HTR-8/SVneo (cell line): ENCODE data around the gene MFAP4.

Experiments
- DNase-seq: peaks from one replicate; pipeline ENCODE4 v3.0.0; 2011; ENCODE audit warnings: low spot score, mixed read lengths; ENCODE audit not compliant: insufficient read length
- FAIRE-seq: peaks from 2 replicates; lab custom pipeline; 2011; peaks lifted over from hg19 to GRCh38; lab: Jason Lieb, UNC

MFAP4 gene

DNA sequence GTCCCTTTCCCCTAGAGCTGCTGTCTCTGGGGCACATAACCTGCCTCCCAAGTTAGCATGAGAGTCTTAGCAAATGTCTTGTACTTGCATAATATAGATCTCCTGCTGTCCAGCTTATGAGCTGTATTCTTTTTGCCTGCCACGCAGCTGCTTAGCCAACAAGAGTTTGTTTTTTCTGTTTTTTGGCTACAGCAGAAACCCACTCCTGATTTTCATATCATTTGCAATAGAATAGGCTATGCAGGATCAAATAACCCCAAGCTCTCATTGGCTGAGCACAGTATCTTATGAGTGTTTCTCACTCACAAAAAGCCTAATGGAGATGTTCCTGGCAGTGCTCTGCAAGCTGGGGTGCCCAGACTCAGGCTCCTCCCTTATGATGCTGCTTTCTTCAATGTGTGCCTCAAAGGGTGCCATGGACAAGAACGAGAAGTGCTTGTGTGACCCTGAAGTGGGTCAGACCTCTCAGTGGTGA lies 47.6 kb downstream of the MFAP4 start:
- FAIRE-seq (peak; percentile 92), DNase-seq (no peak)

DNA sequence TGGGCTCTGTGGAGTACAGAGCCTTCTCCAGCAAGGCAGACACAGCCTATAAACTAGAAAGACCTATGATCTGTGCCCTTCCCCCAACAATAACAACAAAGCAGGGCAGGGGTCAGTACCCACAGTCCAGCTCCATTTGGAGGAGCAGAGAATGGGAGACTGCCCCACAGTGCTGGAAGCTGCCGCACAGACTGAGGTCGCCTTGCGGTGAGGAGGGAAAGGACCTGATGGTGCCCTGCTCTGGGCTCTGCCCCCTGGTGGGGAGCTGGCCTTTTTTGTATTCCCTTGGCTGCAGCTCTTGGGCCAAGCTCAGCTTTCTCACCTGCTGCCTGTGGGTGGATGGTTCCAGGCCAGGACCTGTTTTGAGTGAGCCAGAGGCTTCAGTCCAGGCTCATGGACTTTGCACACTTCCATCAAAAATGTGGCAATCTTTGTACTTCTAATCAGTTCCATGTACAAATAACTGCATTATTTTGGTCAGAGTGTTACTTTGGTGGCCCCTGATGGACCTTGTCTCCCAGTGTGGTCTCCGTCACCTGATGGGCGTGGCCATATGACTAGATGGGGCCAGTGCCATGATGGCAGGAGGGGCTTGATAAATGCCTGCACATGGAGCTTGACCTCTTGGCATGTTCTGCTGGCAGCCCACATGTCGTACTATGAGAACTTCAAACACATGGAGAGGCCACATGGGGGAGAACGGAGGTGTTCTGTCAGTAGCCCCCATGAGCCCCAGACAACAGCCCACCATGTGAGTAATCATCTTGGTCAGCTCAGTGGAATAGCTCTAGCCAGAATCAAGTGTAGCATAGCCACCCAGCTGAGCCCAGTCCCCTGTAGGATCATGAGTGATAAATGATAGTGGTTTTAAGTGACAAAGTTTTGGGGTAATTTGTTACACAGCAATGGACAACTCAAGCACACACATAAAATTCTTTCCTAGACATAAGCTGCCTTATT lies 48.7 kb downstream of the MFAP4 start:
- DNase-seq (peak; percentile 76), FAIRE-seq (peak; percentile 86)

DNA sequence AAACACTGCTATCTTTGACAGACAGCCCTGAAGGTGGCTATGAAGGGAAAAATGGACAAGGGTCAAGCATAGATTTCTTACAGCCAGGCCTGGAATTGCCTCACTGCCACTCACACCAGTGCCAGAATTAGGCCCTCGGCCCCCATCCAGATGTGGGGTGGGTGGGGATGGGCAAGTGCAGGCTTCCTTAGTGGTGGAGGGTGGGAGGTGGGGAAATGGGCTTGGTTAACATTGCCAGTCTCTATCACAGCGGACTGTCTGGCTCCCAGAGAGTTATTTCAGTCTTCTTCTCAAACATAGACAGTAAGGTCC lies 49.3 kb downstream of the MFAP4 start:
- DNase-seq (no peak), FAIRE-seq (no peak)

DNA sequence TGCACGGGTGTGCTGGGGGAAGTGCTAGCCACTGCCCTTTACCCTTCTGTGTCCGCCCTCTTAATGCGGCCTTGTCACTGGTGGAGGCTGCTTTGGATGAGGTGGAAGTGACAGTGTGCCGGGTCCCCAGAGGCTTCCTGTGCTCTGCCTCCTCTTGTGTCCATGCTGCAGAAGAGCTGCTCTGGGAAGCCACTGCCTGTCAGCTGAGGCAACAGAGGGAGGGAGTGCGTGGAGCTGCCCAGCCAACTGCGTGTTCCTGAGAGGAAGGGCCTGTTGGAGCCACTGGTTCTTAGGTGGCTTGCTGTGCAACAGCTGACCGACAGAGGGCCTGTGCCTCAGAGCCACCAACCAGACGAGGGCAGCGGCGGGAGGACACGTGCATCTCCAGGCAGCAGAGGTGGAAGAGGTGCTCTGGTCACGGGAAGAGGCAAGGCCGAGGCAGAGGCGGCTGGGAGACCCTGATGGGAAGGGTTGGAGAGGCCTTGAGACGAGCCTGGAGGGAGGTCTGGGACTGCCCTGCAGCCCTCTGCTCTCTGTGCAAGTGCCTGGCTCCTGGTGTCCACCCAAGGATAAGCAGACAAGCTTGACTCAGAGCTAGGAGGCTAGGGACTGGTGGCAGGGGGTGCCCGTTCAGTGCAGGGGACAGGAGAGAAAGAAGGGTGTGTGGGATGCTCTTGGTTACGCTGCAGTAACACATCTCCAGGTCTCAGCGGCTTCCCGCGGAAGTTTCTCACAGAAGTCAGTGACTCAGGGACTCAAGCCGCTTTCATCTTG lies 49.9 kb downstream of the MFAP4 start:
- FAIRE-seq (peak; percentile 76), DNase-seq (no peak)

DNA sequence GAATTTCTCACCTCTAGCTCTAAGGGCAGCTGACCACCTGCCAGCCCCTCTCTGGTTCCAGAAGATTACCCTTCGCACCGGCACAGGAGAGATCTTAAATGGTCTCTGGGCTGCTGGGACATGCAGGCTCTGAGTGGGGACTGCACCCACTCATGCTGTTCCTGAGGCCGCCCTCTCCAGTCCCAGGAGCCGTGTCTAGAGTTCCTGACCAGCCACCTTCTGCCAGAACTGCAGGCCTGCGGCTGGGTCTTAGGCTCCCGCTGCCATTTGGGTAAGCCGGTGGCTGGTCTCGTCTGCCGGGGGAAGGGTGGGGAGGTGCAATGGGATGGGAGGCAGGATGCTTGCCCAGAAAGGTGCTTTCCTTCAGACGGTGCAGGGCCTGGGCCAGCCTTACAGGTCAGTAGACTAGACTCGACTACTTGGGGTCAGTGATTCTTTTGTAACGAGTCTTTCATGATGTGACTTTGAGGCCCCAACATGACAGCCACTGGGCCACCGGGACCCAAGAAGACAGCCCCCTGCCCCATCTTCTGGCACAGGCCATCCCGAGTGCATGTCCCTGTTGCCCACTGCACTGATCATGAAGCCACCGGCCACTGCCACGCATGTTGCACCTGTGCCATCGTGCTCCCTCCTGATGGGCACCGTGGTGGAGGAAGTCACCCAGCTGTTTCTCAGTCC lies 50.9 kb downstream of the MFAP4 start:
- DNase-seq: no peak
- no peak for FAIRE-seq

DNA sequence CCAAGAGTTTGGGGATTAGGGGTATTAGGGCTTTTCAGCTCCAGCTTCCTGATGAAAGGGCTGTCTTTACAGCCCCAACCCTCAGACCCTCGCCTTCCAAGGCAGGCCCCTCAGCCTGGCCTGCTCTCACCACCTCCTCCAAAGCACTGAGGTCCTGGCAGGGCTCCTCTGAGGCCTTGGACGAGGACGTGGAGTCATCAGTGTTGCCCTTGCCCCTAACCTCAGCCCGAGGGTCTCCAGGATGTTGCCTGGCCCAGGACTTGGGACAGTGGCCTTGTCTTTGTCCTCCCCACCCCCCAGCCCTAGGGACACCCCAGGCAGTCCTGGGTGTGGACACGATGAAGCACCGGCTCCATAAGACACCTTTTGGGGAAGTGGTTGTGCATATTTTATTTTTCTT lies 52.7 kb downstream of the MFAP4 start:
- FAIRE-seq (no peak), DNase-seq (no peak)

DNA sequence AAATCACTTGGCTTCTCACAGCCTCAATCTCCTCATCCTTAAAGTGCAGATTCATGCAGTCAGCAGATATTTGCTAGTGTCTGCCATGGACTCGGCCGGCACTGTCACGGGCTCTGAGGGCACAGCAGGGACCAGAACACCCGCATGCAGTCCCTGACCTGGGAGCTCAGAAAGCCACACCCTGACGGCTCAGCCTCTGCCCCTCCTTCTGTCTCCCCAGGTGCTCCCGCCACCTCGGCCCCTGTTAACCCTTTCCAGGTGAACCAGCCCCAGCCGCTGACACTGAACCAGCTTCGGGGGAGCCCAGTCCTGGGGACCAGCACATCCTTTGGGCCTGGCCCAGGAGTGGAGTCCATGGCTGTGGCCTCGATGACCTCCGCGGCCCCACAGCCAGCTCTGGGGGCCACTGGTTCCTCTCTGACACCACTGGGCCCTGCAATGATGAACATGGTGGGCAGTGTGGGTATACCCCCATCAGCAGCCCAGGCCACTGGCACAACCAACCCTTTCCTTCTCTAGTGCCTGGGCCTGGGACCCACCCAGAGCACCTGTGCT lies 53.2 kb downstream of the MFAP4 start:
- DNase-seq (no peak), FAIRE-seq (peak; percentile 36)
